Right kidney (tissue), 1 donor: ENCODE data around the gene CMTM8.

Experiments used
- DNase-seq: peaks from one replicate; pipeline ENCODE4 v3.0.0-alpha.2; 2016

The CMTM8 gene

DNA sequence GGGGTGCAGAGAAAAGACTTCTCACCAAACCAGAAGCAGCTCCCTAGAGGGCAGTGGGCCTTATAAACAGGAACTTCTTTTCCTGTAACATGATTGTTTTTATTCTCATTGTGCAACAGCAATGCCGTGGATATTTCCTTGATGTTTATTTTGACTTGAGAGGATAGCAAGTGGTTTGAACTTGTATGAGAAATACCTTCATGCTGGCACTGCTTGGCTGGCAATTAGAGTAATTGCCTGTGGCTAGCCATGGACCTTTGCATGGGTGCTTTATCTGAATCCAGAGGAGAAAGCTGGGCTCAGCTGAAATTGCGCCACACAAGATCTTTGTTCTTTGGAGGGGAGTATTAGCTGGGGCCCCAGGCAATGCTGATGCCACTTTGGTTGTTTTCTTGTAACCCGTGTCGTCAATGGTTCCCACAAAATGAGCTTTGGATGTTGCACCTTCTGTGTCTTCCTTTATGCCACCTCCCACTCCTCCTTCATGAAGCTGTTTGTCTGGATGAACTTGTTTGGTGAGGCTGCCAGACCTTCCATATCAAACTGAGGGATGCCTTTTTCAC is 37.9 kb downstream of the CMTM8 start:
- DNase-seq: no peak

DNA sequence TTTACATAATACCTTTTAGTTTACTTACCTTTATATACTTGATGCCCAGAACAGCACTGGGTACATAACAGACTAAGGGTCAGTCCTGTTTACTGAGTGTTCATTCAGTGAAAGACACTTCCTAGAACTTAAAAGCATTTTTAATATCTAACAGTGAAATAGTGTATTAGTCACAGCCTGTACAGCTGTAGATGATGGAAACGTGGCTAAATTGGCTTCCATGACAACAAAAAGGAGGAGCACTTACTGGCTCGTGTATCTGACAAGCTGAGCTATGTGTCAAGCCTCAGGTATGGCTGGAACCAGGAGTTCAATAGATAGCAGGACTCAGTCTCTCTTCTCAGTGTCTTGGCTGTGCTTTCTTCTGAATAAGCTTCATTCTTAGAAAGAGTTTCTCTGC is 40.2 kb downstream of the CMTM8 start:
- no peak for DNase-seq

DNA sequence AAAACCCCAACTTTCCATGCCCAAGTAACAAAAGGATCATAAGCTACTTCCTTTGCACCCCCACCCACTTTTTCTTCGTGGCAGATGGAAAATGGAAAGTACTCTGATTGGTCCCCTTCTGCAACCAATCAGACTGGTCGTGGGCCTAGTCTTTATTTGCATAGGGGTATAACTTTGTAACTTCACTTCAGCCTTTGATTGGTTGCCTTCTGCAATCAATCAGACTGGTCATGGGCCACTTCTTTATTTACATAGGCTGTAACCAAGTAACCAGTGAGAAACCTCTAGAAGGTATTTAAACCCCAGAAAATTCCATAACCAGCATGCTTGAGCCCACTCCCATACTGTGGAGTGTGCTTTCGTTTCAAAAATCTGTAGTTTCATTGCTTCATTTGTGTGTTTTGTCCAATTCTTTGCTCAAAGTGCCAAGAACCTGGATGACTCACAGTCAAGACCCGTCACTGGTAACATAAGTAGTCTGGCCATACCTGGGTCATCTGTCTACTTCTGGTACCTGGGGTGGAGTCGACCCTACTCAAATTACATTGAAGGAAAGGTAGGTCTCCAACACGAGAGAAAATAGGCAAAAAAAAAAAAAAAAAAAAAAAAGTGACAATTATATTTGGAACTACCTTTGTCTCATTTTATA is 41.9 kb downstream of the CMTM8 start:
- DNase-seq: no peak

DNA sequence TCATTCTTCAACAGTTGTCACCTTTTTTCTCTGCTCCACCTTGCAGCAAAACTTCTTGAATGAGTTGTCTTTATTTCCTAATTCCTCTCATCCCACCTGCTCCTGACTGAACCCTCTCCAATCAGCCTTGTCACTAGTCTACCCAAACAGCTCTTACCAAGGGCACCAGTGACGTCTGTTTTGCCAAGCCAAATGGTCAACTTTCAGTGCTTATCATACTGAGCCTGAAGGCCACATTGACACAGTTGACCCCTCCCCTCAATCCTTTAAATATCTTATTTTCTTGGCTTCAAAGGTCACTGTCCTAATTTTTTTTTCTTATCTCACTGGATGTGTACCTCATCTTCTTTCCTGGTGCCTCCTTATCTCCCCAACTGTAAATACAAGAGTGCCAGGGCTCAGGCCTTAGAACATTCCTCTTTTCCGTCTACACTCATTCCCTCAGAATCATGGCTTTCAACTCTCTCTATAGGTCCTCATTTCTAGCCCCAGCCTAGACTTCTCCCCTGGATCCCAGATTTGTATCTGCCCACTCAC is 43.2 kb downstream of the CMTM8 start:
- no peak for DNase-seq

DNA sequence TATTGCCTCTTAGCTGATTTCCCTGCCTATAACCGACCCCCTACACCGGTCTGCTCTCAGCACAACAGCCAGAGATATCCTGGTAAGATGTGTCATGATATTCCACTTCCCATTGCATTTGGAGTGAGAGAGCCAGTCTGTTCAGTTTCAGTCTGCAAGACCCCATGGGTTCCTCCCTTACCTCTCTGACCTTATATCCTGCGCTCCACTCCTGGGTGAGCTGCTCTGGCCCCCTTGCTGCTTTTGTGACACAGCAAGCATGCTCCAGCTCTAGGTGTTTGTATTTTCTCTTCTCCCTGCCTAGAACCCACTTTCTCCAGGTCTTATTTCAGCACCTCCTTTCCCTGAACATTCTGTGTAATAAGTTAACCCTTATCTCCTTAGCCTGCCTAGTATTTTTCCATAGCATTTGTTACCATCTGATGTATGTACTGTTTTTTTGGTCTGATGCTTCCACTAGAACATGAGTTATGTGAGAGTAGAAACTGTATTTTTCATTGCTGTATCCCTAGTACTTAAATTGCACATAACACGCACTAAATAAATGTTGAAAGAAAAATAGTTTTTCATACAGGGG is 44.2 kb downstream of the CMTM8 start:
- no peak for DNase-seq

DNA sequence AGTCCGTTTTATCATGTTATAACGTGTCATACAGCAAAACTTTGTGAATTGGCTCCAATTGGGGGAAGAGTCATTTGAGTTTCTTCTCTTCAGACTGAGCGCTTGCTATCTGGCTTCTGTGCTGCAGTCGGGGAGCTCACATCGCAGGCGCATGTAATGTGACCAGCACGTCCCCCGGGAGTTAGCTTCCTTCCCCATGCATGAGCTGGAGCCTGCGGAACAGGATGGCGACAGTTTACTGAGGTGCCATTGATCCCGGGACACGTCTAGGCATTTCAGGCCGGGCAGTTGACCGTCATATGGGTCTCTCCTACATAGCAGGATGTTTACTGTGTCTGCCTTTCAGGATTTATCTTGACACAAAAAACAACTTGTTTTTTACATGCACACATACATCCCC is 44.8 kb downstream of the CMTM8 start:
- peak; percentile 41 for DNase-seq

DNA sequence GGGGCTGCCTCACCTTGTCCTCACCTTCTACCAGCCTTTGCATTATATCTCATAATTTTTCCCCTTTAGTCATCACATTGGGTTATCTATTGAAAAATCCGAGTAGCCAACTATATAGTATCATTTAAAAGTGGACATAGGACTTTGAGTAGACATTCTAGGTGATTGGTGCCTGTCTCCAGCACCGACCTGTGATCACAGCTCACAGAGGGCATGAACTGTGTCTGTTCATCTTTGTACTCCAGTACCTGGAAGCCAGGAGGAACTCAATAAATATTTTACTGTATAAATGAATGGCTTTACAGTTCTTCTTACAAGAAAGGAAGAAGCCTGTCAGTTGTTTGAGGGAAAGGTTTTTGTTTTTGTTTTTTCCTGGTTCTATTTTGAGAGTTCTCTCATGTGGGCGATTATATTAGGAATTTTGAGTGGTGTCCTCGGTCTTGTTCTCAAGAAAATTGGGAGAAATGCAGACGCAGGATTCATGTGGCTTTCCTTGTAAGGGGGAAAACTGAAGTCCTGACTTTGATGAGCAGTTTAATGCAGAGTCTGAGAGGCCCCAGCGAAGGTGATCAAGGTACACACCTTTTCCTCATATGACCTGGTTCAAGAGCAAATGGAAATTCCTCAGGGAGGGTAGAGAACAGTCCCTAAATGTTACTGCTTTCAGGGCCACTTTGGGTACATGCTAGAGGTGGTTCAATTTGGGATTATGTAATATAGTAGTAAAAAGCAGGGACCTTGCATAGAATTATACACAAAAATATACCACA is 46.1 kb downstream of the CMTM8 start:
- DNase-seq: no peak

DNA sequence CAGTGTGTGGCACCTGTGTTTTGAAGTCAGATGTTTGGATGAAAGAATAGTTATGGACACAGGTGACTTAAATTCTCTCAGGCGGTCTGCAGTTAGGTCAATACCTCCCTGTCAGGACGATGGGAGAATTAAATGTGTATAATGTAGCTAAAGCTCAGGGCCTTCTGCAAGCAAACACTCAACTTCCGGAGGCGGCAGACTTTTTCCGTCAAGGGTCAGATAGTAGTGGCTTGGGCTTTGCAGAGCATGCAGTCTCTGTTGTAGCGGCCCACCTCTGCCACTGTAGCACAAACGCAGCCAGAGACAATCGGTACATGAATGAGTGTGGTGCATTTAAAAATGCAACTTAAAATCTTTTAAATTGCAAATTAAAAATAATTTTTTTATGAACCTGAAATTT is 47.4 kb downstream of the CMTM8 start:
- DNase-seq: no peak

DNA sequence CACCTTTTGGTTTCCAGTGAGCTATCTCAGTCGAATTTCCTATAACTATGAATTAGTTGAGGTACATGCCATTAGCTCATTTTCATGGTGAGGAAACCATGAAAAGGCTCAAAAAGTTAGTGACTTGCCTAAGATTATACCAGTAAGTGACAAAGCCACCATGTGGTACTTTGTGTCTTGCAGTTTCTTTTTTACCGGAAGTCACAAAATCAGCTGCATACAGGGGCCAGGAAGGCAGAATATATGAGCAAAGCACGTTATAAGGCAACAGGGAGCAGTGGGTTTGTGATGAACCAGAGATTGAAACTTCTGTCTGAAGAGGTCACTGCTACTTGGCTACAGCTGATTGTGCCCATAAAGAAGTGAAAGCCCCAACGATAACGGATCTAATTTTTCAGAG is 50.3 kb downstream of the CMTM8 start:
- no peak for DNase-seq

DNA sequence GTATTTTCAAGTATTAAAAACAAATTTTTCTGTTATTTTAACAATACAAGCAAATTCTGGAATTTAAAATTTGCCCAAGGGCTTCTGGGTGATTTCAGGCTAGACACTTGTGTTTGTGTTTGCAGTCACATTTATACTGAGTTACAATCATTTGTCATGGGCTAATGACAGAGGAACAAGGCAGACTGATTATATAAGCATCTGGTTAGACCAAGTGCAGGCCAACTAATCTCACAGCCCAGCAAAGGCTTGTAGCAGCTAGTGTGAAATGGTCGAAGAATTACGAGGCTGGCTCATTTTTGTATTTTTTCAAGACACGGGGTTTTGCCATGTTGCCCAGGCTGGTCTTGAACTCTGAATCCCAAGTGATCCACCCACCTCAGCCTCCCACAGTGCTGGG is 52.1 kb downstream of the CMTM8 start:
- DNase-seq: no peak

DNA sequence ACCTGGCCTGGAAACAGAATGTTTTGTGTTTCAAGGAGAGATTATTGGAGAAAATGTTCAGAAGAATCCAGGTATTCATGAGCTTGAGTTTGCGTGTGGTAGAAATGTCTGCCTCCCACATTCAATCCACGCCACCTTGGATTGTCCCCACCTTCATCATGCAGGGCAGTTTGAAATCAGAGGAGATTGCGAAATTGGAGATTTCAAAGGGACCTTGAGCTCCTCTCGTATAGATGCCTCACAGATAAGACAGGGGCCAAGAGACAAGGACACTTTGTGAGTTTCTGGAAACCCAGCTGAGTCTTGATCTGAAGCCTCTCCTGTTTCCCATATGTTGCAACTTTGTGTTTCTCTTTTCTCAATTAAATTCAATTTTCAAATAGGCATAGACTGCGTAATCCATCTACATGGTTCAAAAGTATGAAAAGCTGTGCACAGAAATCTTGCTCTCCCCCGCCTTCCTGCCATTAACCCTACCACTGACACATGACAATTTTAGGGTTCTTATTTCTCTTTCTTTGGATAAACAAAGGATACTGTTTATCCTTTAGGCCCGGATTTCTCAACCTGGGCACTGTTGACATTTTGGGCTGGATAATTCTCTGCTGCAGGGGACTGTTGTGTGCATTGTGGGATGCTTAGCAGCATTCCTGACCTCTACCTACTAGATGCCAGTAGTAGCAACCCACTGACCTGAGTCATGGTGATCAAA is 53.8 kb downstream of the CMTM8 start:
- no peak for DNase-seq

DNA sequence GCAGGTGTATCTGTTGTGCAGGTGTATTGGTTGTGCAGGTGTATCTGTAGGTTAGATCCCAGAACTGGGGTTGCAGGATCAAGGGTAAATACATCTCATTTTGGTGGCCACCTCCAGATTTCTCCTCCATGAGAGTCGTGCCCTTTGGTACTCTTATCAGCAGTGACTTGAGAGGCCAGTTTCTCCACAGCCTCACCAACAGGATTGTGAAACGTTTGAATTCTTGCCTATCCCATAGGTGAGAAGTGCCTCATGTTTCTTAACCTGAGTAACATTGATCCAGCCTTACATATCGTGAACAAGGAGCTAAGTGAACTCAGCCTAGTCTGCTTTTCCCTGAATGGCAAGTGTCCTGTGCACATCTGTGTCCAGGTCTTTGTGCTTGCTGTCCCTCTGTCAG is 55.4 kb downstream of the CMTM8 start:
- DNase-seq: no peak

DNA sequence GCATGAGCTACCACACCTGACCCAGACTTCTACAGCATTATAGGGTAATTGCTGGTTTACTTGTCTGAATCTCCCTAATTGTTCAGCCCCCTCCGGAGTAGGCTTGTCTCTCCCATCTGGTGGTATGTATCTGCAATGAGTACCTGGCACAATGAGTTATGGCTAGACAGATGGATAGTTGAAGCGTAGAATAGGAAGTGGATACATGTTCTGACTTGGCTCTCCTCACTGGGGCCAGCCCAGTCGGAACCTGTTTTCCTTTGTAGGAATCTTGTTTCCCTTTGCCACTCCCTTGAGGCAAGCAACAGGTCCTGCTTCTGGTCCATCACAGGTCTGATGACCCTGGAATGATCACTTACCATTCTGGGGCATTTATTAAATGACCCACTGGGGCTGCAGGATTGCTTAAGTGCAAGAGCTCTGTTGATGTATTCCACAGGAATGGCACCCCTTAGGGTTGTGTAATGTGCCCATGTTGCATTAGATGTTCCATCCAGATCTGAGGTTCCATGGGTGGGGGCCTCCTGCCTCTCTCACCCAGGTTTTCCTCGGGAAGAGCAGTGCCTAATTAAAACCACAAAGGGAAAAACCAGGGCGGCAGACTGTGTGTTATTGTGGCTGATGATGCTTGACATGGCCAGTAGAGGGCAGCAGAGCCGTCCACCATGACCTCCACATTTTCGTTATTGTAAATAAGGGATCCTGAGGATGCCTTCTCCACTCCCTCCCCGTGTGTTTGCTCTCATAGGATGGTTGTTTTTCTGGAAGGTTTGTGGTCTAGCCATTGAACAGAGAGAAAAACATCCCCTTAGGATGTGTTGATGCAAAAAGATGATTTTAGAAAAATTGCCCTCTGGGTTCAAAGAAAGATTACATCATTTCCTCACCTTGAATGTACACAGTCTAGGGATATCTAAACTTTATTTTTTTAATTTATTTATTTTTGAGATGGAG is 58.0 kb downstream of the CMTM8 start:
- DNase-seq: no peak

DNA sequence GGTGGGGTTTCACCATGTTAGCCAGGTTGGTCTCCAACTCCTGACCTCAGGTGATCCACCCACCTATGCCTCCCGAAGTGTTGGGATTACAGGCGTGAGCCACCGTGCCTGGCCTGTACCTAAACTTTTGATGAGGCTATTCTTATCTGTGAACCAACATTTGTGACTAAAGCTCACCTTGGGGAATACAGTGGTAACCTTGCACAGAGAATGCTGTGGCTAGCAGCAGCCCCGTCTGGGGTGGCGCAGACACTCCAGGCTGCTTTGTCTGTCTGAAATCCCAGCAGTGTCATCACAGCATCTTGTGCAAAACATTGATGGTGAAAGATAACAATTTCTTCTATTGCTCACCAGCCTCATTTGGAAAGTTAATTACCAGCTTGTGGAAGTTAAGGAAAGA is 58.9 kb downstream of the CMTM8 start:
- DNase-seq: no peak

DNA sequence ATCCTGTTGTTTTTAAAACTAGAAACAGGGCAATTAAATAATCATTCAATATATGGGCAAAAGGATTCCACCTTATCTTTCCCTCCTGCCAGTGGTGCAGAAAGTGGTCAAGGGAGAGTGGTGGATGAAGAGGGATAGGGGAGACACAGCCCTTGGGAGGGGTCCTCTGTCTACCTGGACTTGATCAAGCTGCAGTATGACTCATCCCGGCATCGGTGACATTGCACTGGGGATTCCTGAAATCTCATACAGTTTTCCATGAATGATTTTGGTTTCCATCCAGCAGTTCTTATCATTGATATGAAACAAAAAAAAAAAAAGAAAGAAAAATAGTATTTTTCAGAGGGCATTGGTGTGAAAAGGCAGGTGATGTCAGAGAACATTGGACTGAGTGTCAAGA is 62.9 kb downstream of the CMTM8 start:
- DNase-seq: no peak

DNA sequence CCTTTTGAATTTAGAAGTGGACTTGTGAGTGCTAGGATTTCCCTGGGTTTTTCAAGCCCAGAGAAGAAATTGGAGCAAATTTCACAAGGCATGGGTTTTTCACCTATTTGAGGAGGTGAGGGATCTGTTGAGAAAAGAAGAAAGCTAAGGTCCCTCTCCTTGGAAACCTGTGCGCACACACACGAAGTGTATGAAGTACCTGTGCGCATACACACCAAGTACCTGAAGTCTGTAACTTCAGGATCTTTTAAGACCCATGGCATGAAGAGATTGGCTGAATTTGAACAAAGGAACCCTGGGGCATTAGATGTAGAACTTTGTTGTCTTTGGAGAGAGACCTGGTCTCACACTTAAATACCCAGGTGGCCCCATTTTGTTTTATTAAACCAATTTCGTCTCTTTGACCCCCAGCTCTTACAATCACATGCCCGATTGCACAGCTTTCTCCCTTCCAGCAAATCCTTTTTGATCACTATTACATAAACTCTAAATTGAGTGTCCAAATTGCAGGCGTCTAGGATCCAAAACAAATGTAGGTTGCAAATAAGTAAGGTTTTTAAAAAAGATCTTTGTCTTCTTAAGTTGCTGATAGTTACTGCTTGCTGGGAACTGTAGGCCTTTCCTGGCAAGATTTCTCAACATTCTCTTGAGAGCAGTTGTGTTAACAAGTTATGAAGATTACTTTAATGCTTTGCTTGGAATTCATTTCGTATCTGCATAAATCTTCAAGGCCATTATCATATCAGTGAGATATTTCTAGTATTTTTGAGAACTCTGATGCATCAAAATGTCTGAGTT is 64.3 kb downstream of the CMTM8 start:
- DNase-seq: peak; percentile 23

DNA sequence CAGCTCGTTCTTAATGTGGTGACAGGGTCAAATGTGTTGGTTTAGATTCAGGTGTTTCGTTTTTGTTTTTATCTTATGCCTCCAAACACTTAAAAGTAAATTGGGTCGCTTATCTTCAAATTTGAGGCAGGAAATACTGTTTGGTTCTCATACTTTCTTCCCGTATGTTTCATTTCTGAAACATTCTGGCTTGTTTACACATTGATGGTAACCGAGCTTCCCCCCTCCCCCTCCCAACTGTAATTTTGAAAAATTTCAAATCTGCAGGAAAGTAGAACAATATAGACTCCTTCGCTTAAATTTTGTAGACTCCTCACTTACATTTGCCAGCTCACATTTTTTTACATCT is 64.9 kb downstream of the CMTM8 start:
- DNase-seq: no peak

DNA sequence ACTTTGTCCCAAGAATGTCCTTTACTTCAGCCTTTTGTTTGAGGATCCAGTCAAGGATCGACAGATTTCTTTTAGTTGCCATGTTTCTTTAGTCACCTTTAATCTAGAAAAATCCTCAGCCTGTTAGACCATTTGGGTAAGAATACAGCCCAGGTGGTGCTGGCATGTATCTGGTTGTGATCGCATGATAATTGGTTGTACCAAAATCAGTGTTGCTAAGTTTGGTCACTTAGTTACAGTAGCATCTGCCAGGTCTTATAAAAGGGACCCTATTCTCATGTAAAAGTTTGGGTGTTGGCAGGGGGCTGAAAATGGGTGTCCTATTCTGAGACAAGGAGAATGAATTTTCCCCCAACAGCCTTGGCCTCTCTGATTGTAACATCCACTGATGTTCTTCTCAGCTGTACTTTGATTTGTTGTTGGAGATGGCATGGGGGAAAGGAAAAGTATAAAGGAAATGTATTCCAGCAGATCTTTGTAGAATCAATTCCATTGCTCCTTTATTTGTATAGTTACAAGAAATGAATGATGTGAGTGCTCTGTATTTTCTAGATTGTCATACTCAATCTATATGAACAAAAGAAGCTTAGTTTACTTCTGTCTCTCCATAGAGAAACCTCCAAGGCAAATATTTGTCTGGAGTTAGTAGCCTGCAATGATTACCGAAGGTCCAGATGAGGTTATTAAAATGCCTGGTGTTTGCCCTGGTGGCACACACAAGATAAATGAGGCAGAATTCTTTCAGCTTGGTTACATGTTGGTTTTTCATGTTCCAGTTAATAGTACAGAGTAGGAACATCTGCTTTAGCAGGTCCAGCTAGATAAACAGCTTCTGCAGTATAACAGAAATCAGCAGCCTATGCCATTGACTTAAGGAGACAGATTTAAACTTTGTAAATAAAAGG is 65.7 kb downstream of the CMTM8 start:
- peak; percentile 22 for DNase-seq

DNA sequence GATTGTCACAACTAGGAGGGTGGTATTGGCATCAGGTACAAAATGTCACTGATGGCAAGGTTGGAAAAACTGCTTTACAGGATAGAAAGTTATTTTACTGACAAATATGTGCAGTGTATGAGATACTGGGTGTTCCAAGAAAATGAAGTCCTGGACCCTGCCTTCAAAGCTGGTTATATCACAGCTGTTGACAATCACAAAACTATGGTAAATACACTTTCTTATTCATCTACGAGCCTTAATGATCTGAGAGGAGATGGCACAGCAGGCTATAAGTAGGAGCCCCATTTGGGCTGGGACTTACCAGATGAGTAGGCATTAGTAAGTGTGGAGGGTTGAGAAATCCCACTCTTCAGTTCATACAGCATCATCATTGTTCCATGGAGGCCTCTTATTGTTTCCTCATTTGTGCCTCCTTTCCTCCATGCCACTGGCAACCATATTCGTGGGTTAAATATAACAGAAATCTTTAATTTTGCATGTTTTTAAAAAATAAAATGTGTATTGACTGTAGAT is 66.9 kb downstream of the CMTM8 start:
- DNase-seq: no peak
